ENCODE measurements around the gene FFAR1.

The FFAR1 gene

DNA sequence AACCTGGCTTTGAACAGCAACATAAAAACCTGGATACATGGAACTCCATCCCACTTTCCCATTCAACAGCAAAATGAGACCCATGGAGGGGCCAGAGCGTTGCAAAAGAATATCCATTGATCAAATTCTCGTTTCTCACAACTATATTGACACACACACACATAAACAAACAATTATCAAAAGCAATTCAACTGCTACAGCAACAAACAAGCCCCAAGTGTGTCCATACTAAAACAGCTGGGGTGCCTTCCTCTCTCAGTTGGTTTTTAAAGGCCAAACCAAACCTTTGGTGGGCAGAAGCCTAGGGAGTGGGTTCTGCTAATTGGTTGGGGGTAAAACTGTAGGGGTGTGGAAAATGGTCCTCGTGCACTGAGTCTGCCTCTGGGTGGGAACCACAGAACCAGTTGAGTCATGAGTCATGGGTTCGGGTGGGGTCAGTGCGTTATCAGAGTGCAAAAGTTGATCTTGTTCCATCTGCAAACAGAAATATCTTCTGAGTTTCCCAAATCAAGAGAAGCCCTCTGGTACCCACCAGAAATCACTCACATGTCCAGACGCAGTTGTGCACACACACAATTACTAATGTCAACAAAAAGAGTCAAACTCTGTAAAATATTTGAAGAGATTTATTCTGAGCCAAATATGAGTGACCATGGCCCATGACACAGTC lies 41.6 kb downstream of the FFAR1 start:
- DNase-seq (ENCODE audit: low spot score): no peak

DNA sequence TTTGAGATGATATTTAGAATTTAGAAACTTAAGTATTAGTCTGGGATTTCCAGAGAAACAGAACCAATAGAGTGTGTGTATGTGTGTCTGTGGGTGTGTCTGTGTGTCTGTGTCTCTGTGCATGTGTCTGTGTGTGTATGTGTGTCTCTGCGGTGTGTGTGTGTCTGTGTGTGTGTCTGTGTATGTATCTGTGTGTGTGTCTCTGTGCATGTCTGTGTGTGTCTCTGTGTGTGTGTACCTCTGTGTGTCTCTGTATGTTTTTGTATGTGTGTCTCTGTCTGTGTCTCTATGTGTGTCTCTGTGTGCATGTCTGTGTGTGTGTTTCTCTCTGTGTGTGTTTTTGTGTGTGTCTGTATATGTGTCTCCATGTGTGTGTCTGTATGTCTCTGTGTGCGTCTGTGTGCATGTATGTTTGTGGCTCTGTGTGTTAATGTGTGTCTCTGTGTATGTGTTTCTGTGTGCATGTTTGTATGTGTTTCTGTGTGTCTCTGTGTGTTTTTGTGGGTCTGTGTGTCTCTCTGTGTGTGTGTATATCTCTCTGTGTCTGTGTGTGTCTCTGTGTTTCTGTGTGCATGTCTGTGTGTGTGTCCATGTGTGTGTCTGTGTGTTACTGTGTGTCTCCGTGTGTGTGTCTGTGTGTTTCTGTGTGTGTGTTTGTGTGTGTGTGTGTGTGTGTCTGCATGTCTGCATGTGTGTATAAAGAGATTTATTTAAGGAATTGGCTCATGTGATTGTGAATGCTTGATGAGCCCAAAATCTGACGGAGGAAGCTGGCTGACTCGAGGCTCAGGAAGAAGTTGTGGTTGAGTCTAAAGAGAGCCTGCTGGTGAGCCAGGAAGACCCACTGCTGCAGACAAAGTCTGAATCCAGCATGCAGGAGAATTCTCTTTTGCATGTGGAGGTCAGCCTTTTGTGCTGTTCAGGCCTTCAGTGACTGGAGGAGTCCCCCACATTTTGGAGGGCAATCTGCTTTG lies 45.3 kb downstream of the FFAR1 start:
- DNase-seq (ENCODE audit: low spot score): no peak

DNA sequence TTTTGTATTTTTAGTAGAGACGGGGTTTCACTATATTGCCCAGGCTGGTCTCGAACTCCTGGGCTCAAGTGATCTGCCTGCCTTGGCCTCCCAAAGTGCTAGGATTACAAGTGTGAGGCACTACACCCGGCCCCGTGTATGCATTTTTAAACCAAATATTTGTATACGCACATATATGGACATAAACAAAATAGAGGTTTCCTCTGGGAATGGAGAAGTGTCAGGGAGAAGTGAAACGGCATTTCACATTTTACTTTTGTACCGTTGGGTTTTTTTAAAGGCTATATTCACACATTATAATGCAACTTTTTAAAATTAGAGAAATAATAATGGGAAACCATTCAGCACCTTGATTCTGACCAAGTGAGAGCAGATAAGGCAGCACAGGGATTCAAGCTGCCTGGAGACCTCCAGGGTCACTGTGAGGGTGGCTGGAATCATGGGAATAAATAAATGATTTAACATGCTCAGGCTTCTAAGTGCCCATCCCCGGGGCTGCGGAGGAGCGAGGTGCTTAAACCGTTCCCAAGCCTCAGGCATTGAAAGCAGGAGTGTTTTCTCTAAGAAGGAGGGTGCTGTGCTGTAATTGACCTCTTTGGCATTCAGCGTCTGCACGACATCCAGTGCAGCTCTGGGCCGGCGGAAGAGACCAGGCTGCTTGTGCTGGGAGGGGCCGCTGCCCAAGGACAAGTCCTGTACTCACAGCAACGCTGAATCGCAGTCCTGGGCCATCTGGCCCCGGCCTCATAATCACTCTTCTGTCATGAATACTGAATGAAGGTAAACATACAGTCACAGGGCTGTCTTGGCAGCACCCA lies 47.9 kb downstream of the FFAR1 start:
- DNase-seq (ENCODE audit: low spot score): no peak

DNA sequence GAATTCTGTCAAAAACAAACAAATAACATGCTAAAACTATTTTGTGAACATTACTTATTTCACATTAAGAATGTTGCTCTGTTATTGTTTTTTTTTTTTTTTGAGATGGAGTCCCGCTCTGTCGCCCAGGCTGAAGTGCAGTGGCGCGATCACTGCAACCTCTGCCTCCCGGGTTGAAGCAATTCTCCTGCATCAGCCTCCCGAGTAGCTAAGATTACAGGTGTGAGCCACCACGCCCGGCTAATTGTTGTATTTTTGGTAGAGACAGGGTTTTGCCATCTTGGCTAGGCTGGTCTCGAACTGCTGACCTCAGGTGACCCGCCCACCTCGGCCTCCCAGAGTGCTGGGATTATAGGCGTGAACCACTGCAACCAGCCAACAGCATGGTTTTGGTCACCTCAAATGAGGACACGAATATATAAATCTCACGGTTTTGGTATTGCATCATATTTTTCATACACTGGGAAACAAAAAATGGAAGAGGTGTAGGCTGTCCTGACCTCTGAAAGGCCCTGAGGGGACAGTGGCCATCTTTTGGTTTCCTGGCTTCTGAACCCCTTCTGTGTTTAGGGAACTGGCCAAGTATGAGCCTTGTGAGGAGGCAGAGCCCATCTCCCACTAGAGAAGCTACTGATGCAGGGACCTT lies 48.7 kb downstream of the FFAR1 start:
- no peak for DNase-seq (ENCODE audit: low spot score)

DNA sequence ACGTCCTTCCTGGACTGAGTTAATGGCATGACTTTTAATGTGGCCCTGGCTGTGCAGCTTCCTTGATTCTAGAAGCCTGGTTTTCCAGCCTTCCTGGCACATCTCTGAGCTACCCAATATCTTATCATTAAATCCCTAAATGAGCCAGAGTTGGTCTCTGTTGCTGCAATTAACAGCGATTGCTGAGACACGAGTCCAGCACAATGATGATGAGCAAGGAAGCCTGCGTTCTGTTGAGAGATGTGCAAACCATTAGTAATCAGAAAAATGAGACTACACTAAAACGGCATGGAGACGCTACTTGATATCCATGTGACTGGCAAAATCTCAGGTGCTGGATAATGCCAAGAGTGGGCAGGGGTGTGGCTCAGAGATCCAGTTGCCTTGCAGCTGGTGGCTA lies 49.4 kb downstream of the FFAR1 start:
- no peak for DNase-seq (ENCODE audit: low spot score)

All from SW480 (cell line).